LoVo (cell line): Measurements from ENCODE around the gene DMKN.

Experiments used
- DNase-seq: peaks from one replicate; pipeline ENCODE4 v3.0.0-alpha.2; 2016; ENCODE audit warnings: low spot score

DMKN gene

DNA sequence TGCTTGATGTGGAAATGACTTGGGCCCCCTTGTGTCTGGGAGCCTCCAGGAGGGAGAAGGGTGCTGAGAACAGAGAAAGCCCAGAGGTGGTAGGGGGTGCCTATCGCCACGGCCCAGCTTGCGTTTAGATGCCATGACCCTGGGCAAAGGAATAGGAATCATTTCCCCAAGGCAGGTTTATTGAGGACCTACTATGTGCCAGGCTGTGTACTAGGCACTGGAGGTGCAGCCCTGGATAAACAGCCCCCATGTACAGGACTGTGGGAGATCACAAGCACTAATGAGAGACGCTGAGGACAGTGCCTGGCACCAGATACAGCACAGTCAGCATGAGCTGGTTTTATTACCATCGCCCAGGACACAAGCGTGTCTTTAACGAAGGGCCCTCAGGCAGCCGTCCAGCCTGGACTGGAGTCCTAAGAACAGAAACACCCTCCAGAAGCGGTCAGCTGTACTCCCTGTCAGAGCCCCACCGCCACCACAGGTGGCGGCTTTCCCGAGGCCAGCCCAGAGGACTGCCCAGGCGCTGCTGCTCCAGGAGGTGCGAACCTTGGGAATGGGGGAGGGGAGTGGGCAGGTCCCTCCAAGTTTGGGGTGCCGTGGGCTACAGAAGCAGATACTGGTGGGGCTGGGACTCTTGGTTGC is 36.6 kb upstream of the DMKN start:
- DNase-seq: no peak

GRCh38 chr19:35549174-35549788 is 35.8 kb upstream of the DMKN start:
- peak; percentile 67 for DNase-seq

- DNase-seq: no peak
Measured at GRCh38 chr19:35546532-35546931, 33.1 kb upstream of the DMKN start.

DNA sequence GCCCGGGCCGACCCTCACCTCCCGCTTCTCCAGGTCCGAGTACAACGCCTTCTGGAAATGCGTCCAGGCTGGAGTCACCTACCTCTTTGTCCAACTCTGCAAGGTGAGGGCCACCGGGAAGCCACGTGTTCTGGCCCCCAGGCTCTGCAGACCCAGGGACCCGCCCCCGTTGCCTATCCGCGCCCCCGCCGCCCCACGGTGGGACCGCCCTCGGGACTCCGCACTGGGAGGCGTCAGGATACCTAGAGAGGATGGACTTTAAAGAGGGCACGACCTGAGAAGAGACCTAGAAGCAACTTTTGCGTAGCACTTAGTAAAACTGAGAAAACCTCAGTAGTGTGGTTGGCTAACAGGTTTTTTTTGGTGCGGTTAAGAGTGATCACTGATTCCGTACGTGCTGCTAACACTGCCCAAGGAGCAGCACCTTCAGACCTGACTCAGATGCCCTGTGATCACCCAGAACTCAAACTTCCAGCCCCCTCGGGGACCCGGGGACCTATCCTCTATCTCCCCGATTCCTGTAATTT is 32.5 kb upstream of the DMKN start:
- DNase-seq: peak; percentile 43

DNA sequence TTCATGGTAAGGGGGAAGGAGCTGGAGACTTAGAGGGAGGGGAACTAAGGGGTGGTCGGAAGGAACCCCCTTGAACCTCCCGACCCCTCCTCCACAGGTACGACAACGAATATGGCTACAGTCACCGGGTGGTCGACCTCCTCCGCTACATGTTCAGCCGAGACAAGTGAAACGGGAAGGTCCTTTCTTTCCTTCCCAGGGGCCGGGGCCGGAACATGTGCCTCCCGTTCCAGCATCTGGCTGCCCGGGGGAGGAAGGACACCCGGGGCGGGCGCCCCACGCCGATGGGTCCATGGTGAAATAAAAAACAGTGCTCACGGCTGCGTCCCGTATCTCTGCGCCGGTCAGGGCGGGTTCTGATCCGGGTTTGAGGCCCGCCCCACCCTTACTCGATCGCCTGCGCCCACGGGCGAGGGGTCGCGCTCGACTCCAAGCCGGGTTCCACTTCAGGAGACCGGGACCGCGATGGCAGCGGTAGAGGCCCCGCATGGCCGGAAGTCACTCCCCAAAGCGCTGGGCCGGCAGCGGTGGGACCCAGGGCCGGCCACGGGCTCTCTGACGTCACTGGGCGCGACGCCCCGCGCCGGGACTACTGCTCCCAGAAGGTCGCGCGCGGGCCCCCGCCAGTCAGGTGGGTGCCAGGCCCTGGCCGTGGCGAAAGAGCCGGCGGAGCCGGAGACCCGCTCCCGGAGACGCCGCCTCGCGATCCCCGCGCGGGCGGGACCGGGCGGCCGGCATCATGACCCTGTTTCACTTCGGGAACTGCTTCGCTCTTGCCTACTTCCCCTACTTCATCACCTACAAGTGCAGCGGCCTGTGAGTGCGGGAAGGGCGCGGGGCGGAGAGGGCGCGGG is 31.8 kb upstream of the DMKN start, which contains the start of gene TMEM147:
Gene TMEM147, plus strand, starts transcription at position 626 of the 854 bp plus-strand sequence. Its CDS starts 114 bp downstream, at position 740.
- DNase-seq: peak; percentile 93

- no peak for DNase-seq
Measured at GRCh38 chr19:35544110-35544802, 30.8 kb upstream of the DMKN start.

- no peak for DNase-seq
Measured at GRCh38 chr19:35543280-35544109, 30.0 kb upstream of the DMKN start.

- no peak for DNase-seq
Measured at GRCh38 chr19:35542209-35542608, 28.8 kb upstream of the DMKN start.

GRCh38 chr19:35540356-35540927 is 27.0 kb upstream of the DMKN start:
- DNase-seq: no peak

DNA sequence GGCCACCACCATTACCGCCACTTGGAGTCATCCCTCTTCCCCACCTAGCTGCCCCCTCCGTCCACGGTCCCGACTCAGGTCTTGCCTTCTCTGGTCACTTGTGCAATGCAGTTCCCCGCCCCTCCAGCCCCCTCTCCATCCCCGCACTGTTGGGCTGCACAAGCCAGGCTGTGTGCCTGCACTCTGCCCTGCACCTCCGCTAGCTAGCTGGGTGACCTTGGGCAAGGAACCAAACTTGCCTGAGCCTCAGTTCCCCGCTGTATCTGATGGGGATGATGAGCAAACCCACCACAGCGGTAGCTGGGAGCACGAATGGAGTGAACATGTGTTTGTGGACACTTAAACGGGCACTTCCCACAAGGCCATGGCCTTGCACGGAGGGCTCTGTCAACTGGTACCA is 26.4 kb upstream of the DMKN start:
- DNase-seq: no peak

DNA sequence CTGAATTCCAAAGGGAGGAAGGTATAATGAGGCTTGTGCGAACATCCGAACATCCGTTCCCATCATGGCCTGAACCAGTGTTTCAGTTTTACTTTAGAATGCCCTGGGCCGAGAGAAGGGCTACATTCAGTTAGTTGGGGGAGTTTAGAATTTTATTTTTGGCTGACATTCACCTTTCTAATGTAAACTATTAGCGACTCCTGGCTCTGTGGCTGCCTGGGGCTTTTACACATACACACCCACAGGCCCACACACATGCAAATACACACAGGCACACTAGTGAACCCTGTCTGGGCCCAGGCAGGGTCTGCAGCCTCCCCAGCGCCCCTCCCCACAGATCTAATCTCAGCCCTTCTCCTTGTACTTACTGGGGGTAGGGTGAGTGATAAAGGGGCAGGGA is 25.9 kb upstream of the DMKN start:
- no peak for DNase-seq

DNA sequence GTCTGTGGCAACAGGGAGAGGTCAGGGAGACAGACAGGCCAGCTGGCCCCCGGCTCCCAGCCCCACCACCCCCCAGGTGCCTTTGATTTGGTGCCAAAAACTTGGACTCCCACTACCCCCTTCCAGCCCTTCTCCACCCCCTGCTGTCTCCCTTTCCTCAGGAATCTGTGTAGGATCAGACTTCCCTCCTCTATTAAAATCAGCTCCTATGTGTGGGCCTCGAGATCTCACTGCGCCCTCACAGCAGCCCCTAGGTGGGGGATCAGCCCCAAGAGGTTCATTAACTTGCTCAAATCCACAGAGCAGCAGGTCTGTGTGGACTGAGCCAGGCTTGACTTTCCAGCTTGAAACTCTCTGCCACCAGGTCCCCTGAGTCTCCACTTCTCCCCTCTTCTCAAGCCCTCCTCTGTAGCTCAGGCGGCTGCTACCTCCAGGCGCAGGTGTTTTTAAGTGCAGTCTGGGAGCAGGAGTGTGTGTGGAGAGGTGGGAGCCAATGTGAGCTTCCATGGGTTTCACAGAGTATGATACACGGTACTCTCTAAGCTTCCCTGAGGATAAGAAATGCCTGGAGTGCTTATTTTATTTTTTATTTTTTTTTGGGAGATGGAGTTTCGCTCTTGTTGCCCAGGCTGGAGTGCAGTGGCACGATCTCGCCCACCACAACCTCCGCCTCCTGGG is 21.5 kb upstream of the DMKN start:
- DNase-seq: no peak

DNA sequence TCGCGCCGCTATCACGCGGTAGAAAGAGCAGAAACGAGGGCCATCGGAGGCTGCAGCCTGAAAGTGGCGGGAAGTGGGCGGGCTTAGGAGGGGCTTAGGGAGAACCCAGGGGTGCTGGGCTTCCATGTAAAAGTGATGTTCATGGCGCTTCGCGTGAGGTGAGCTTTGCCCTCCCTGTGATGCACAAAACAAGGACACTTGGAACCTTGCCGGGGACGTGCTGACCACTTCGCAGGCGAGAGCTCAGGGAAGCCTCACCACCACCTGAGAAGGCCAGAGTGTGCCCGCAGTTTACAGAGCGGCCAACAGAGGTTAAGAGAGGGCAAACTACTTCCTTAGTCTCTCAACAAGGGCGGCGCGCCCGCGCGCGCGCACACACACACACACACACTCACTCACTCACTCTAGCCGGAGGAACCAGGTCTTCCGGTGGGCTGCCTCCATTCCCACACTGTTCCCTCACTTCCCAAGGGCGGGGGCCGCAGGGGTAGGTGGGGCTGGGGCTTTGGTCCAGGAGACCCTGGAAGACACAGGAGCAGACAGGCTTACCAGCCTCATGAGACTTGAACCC is 20.5 kb upstream of the DMKN start:
- no peak for DNase-seq

GRCh38 chr19:35533201-35533821 is 19.9 kb upstream of the DMKN start, which contains the start of gene GAPDHS:
TSS of gene GAPDHS (plus strand) at chr19:35533456. CDS start at chr19:35533528, 72 bp downstream.
- no peak for DNase-seq

- DNase-seq: no peak
Measured at GRCh38 chr19:35531291-35531690, 17.8 kb upstream of the DMKN start.

DNA sequence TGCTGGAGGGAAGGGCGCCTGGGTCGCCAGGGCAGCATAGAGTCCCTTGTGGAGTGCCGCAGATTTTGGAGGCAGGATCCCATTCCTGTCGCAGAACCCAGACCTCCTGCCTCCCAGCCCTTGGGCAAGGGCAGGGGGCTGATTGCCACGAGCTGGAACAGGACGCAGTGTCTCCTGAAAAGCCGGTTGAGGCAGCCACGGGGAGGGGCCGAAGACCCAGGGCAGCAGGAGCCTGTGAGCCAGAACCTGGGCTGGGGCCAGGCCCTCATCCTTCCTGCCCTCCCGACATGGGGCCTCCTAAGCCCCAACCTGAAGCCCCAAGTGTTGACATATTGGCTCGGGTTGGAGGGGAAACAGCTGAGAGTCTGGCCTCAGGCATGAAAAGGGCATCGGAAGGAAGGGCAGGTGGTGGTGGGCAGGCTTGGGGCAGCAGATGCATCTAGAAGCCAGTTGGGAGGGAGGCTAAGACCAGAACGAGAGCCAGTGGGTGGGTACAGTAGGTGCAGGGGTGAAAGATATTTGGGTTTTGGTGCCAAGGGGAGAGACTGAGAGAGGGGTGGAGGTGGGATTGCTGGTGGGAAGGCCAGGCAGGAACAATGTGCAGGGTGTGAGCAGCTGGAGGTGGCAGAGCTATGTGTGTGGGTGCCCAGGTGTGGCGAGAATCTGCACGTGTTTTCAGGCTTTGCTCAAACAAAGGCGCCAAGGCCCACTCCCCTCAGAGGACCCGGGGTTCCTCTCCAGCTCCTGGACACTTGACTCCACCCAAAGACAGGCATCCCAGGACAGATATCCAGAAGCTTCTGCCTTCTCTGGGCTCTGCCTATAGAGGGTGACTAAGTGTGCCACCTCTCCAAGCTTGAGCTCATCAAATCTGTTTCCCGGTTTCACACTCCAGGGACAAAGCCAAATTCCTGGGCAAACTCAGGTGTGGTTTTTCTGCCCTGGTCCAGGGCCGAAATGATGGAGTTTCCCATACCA is 16.1 kb upstream of the DMKN start:
- DNase-seq: no peak

DNA sequence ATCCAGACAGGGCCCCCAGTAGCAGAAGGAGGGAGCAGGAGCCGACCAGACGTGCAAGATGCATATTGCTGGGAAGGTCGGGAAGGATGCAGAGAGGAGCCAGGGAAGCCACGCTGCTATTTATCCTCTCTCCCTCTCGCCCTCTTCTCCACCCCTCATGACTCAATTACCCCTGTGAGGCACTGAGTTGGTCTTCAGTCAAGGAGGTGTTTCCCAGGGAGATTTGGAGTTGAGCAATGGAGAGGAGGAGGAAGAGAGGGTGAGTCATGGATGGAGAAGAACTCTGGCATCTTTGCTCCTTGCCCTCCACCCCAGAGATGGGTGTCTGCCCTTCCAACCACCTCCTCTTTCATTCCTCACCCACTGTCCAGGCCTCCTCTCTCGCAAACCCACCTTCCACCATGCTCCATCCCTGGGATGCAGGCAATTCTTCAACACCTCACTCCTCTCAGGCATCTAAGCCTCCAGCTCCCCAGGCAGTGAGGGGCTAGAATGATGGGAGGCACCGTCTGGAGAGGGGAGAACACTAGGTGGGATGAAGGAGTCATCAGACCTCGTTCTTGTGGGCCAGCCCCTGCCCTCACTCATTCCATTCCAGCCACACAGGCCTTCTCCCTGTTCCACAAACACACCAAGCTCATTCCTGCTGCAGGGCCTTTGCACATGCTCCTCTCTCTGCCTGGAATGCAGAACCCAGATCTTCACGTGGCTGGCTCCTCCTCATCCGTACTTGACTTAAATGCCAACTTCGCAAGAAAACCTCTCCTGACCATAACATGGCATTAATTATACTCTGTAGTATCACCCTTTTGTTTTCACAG is 15.0 kb upstream of the DMKN start, which contains the start of gene SBSN:
Gene SBSN, minus strand, starts transcription at position 94 of the 821 bp plus-strand sequence. Its CDS starts 30 bp downstream, at position 64.
- DNase-seq: no peak
